IPS-NIHi7 (cell line): ENCODE measurements around the gene ANKS1A.

Experiments
- DNase-seq: peaks from one replicate; pipeline ENCODE4 v3.0.0; 2012; ENCODE audit warnings: mixed read lengths; ENCODE audit errors: extremely low spot score

The ANKS1A gene

DNA sequence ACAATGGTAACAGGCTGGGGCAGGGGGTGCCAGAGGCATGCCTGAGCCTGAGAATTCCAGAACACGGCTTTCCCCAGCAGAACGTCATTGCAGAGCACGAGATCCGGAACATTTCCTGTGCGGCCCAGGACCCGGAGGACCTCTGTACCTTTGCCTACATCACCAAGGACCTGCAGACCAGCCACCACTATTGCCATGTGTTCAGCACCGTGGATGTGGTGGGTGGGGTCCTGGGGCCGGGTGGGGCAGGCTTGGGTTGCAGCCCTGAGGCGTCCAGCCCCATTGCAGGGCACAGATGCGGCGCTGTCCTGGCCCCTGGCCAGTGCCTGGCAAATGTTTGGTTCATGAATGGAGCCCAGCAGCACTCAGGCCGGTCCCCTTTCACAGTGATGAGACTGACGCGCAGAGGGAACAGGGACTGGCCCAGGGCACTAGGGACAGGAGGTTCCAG, 195.0 kb downstream of the ANKS1A start:
- DNase-seq = no peak

DNA sequence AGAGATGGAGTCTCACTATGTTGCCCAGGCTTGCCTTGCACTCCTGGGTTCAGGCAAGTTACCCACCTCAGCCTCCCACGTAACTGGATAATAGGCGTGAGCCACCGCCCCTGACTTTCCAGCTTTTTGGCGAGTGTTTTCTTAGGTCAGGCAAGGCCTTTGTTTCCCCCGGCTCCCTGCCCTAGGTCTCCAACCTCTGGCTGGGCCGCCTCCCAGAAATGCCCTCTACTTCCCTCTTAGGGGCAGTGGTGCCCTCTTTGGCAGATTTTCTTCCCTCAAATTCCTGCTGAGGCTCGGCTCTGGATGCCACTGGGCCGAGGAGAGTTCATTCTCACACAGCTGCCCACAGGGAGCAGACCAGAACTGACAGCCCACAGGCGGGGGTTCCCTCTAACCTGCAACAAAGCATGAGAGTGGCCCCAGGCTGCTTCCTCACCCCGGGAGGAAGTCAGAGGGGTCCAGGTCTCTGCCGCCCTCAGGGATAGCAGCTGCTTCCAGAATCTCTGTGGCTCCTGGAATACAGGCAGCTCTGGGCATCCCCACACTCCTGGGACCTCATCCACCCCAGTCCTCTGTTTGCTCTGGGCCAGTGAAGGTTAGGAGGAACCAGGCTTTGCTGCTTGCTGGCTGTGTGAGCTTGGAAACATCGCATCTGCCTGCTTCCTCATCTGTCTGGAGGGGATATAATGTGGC, 195.6 kb downstream of the ANKS1A start:
- DNase-seq = no peak

DNA sequence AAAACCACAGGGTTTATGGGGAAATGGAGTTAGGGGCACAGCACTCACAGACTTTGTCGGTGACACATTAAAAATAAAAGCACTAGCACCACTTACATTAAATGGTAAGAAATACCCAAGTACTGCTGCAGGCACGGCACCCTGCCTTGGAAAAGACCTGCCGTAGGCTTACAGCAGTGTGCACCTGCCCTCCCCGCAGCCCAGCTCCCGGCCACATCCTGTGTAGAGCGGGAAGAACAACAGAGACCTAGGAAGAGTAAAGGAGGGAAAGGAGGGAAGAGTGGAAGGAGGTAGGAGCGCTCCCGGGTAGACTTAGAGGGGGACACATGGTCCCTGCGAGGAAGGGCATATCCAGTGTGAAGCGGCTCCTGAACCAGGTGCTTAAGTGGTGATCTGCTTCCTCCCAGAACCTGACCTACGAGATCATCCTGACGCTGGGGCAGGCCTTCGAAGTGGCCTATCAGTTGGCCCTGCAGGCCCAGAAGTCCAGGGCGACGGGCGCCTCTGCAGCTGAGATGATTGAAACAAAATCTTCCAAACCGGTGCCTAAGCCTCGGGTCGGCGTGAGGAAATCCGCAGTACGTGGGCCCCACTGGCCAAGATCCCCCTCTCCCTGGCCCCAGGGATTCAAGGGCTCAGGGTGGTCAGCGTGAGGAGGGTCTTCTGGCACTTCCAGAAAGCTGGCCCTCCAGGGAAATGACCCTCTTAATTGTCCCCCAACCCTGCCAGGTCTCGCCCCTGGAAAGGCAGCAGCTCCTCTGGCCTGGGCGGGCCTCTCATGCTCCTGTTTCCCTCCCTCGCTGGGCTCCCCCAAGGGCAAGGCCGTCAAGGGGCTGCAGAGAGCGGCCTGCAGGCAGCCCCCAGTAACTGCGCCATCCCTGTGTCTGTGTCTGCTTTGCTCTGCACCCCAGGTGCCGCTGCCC, 196.6 kb downstream of the ANKS1A start:
- DNase-seq = no peak

DNA sequence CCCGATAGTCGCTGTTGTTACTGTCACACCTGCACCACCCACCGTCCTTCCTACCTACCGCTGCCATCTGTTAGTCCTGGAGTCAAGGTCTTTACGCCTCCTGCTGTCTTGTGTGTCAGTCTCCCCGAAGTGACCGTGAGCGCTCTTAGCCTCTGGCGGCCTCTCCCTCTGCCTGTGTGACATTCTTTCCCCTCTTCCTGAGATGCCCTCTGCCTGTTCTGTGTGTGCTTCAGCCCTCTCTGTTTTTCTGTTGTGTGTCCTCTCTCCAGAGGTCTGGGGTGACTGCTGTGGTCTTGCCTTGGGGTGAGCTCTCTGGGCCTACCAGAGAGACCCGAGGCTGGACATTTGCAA, 197.2 kb downstream of the ANKS1A start:
- DNase-seq = peak; percentile 7

DNA sequence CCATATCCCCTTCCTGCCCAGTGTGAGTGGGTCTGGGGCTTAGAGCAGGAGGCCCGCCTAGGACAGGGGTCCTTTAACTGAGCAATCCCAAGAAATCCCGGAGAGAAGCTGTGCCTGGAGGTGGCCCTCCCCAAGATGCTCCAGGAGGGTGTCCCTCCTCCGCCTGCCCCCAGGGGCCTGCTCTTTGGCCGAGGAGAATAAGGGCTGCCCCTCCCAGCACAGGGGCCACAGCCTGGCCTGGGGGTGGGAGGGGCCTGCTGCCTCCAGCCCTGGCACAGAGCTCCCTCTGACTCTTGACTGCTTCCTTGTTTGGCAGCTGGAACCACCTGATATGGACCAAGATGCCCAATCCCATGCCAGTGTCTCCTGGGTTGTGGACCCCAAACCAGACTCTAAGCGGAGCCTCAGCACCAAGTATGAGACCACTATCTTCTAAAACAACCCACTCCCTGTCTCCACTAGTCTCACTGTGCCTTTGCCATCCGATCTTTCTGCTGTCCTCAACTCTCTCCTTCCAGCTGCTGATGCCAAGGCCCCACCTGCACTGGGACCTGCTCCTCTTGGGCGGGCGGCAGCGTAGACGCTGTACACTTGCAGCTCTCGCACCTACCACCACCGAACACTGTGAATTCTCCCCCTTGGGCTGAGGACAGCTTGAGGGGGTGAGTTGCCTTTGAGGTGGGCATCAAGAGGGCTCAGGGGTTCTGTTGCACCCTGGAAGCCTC, 197.7 kb downstream of the ANKS1A start:
- DNase-seq = peak; percentile 4

DNA sequence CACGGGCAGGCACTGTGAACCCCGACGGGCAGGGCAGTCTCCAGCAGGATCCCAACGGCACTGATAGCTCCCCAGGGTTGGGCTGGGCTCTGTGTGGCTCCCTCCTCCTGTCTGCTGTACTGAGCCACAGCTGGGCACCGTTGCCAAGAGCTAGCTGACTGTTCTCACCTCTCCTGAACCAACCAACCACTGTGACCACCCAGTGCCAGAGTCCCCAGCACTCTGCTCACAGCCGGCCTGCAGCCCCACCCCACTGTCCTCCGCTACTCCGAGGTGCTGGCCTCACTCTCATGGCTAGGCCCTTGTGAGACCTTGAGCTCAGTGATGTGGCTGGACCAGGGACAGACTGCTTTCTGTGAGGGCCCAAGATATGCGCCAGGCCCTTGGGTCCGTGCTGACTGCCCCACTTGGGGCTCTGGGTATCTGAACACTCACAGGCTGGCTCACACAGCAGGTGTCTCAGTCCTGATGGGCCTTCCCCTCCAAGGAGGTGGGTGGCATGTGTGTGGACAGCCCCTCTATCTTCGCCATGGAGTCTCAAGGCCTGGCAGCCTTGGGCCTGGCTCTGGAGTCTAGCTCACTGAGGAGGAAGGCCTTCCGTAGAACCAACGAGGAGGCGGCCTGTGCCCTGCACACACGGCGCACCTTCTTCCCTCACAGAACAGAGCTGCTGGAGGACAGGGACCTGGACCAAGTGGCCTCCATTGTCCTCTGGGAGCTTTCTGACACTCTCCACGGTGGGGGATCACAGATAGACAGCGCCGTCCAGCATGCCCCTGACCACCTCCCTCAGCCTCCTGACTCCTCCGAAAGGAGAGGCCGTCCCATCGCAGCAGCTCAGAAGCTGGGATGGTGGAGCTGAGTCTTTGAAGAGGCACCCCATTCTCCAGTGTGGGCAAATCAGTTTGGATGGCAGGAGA, 198.6 kb downstream of the ANKS1A start:
- peak; percentile 6 for DNase-seq

DNA sequence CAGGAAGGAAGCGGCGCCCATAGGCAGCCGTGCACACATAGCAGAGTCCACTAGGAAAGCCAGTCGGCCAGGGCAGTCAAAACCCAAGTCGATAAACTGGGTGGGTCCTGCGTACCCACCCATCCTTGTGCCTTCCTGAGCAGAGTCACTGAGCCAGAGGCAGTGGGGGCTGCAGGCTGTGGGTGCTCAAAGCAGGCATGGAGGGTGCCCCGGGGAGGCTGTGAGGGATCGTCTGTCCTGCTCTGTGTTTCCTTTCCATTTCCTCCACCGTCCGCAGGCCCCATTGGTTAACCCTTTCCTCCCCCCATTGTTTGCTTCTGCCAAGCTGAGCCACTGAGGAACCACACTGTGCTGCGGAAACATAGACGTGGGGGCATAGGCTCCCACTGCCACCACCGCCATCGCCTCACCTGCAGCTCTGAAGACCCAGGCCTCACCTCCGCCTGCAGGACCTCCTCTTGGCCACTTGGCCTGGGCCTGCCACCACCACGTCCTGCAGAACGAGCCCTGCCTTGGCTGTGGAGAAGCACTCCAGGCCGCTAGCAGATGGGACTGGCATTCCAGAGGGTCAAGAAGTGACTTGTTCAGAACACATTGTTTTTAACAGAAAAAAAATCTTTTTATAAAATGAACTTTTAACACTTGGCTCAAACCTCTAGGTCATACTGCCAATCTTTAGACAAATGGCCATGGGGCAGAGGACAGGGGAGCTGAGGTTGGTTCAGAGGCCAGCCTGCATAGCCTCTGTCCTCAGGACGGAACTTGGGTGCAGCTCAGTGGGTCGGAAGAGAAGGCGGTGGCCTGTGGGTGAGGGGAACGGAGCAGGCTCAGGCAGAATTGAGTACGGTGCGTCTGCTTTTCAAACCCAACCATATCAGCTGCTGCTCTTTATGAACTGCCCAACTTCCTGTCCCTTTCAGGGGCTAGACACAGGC, 199.5 kb downstream of the ANKS1A start:
- peak; percentile 4 for DNase-seq

DNA sequence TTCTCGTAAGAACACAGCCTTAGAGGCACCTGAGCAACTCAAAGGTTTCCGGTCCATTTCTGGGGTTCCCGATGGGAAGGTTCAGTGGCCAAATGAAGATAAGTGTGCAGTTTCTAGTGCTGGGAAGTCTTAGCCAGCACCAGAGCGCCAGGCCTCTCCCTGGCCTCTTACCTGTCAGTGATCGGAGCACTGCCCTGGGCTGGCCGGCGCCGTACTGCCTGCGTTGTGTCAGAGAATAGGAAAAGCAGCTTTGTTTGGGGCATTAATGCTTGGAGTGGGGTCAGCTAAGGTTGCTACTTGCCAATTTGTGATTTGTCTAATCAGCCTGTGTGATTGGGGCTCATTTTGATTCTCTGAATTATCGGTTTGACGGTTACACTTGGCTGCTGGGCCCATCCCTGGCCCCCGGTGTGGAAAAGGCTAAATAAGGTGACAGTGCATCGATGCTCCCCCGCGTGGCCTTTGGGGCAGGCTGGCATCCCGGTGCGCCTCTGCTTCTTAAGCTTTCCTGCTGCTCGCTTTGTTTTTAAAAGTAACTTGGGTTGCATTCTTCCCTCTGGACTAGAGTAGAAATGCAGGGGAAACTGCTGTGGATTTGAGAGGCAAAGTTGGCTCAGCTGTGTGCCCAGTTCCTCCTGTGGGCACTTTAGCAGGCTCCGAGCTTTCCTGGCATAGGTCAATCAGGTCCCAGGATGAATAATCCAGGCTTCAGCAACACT, 200.3 kb downstream of the ANKS1A start:
- DNase-seq = peak; percentile 9

DNA sequence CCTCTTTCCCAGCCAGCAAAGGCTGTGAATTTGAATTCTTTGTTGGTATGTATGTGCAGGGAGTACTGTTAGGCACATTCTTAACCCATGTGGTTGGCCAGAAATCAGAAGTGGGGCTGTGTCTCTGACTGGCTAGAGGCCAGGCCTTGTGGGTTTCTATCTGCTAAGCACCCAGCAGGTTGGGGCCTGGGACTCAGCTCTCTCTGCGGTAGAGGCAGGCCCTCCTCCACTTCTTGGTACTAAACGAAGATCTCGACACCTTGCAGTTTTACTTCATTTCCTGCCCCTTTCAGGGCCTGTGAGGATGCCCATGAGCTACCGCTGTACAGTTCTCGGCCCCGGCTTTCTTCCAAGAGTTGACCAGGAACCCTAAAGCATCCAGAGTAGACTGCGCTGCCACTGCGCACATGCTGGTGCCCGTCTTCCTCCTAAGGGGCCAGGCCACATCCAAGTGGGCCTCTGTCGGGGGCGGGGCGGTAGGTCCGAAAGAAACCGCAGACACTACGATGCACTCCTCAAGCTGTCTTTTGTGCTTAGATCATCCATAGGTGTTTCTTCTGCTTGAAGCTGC, 201.0 kb downstream of the ANKS1A start:
- DNase-seq = peak; percentile 6

DNA sequence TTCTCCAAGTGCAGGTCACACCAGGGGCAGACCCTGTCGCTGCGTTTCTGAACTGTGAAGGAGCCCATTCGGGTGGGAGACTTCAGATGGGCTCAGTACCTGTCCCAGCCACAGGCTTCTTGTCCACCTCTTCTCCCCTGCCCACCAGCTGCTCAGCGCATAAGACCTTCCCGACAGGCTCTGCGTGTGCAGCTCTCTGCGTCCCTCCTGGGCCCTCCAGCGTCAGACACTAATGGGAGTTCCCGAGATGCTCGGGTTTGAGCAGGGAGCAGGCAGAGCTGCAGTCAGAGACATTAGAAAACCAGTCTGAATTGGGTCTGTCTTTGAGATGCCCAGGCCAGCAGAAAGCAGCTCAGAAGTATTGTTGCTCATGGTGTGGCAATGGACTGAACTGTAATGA, 201.7 kb downstream of the ANKS1A start:
- DNase-seq = no peak

DNA sequence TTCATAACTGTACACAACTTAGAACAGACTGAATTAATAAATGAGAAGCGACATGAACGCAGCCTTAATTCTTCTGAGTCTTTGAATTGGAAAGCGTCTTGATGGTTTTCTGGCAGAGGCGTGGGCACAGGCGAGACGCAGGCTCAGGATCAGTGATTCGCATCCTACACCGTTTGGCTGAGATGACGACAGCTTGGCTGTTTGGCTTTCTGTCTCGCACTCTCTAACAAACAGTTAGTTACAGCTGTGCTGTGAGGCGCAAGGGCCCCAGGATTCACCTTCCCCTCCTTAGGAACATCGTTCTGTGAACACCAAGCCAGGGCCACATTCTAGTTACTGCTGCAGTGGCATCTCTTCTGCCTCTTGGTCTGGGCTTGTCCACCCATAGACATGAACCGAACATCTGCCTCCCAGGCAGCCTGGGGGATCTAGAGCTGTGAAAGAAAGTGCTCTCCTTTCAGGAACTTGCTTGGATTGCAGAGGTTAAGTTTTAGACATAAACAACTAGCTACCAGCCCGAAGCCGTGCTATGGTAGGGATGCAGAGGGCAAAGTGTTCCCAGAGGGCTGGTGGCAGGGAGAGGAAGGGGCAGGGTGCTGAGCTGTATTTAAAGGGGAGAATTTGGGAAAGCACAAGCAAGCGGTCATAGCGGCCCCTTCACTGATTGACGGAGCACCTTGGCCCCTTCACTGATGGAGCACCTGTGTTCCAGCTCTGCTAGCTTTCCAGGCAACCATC, 202.5 kb downstream of the ANKS1A start:
- peak; percentile 8 for DNase-seq

DNA sequence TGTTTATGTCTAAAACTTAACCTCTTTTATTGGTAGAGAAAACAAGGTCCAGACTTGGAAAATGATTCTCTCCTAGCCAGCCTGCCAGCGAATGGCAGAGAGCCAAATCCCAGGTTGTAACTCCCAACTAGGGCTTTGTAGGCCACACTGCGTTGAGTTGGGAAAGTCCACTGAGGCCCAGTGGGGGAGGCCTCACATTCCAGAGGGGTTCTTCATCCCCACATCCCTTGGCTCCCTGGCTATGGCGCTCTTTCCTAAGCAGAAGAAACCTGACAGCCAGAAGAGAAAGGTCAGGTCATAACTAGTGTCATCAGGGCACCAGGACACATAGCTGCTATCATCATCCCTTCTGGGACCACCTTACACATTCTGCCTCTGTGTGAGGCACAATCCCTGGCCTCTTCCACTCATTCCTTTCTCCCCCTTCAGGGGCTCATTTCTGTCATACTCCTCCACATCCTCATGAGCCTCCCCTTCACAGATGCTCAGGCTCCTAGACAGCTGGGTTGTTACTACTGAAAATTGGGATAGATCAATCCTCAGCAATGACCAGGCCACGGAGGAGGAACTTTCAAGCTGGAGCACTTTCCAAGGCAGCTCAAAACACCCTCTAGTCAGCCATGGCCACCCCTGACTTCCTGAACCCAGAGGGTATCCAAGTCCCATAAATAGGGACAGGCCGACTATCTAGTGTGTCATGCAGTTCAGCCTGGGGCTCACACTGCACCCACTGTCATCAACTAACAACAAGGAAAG, 203.5 kb downstream of the ANKS1A start:
- DNase-seq = peak; percentile 12

DNA sequence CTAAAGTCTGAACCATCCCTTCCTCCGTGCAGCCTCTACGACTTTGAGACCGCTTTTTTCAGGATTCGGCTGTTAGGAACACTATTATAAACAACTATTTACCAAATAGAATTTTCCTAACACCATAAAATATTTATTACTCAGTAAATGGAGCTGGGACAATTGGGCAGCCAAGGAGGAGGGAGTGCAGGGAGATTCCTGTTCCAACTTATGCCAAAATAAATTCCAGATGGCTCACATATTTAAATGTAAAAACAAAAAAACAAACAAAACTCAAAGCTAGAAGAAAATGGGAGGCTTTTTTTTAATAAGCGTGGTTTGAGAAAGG, 204.0 kb downstream of the ANKS1A start:
- no peak for DNase-seq

DNA sequence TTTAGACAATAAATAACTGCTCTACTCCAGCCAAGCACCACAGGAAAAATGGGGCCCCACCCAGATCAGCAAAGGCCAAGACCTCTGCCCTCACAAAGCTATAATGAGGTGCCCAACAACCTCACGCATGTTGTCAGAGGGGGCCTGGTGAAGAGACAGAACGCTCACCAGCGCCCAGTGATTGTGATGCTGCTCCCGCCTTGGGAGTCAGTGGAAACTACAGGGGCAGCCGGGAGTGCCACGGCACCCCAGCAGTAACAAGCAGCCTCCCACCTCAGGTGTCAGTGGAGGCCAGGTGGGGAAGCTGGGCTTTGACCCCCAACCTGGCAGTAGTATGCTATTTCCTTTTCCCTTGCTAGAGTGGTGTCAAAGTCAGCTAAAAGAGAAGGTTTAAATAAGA, 204.7 kb downstream of the ANKS1A start:
- DNase-seq = peak; percentile 9

DNA sequence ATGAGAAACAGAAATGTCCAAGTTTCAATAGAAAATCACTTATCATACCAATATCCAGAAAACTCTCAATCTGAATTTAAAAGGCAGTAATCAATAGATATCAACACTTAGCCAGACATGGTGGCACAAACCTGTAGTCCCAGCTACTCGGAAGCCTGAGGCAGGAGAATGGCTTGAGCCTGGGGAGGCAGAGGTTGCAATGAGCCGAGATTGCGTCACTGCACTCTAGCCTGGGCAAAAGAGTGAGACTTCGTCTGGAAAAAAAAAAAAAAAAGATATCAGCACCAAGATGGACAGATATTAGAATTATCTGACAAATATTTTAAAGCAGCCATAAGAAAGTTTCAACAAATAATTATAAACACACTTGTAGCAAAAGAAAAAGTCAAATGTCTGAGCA, 205.1 kb downstream of the ANKS1A start:
- DNase-seq = no peak

DNA sequence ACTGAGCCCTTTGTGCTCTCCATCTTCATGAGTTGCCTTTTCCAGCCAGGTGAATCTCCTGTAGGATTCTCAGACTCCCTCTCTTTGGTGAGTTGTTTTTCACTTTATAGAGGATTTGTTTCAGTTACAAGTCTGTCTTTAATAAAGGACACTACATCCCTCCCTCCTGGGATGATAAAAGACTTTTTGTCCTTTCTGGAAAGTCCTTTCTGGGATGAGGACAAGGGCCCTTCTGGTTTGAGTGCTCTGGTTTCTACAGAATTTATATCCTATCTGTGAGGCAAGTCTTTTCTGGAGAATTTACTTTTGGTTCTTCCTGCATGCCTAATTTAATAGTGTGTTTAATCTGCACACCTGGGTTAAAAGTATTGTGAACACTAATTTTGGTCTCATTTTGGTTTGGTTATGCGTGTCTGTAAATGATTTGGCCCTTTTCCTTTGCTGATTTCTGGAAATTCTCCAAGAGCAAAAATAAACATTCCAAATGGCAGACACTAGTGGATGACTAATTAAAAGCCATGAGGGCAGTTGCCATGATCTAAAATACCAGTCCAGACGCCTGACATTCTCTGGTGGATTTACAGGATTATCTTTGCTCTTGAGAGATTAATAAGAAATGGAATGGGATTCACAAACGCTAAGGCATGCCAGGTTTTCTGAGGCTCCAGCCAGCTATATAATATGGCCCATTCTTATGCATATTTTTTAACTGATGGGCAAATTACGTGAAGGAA, 207.2 kb downstream of the ANKS1A start:
- DNase-seq = peak; percentile 14

DNA sequence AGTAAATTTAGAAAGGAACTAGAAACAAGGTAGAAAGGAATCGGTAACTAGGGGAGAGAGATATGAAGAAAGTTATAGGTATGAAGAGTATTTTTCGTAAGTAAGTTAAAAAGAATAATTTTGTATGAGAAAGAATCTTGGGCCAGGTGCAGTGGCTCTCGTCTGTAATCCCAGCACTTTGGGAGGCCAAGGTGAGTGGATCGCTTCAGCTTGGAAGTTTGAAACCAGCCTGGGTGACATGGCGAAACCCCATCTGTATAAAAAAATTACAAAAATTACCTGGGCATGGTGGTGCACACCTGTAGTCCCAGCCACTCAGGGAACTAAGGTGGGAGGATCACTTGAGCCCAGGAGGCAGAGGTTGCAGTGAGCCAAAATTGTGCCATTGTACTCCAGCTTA, 210.1 kb downstream of the ANKS1A start:
- no peak for DNase-seq
